Measurements from ENCODE around the gene TFAP2A. TPM values are rescaled to one million over a fixed set of nuclear protein-coding genes. Genes with fewer than 3 reads are reported as not detected.

The TFAP2A gene
- polyA plus RNA-seq, 2 of the 4 experiments (the other 2 are of a cell fraction) = 13.1 to 26.9 TPM

GRCh38 chr6:10386220-10386619 lies 28.7 kb downstream of the TFAP2A start:
- H3K27ac ChIP-seq = 0 out of 6 replicates have a peak overlapping the region, but pooled peaks of 1 of the 2 experiments have one; percentile 8
- FAIRE-seq (no peak), DNase-seq (ENCODE audit: low read depth in 1 of 2, low spot score in 1 of 2) (no peak), ATAC-seq (no peak)
- H3K4me1 ChIP-seq = peaks cover 17% of the 10 kb centered on the region; the same call in 2 of the 3 replicates
- WGBS (ENCODE audit: missing lambda C conversion rate) = 72% methylated on average over 2 of the region's 2 CpGs
- H3K4me2 ChIP-seq = no peak overlapping the region
- H3K4me3 ChIP-seq = no peak overlapping the region
- ChIA-PET CTCF (interaction anchor here (1.1 kb wide), 1 partner anchor 93 kb away, joined by 3 read pairs; no protein-coding TSS in a partner anchor), POLR2A (no interaction called here)
- H3K9me3 ChIP-seq = no peaks in the 10 kb centered on the region
- TF ChIP-seq RAD21 (conservative IDR thresholded peaks at IDR 0.05 in 1 of 2, IDR thresholded peaks at IDR 0.05 in 1 of 2) = no peak
- no peak for TF ChIP-seq MAFK (IDR thresholded peaks at IDR 0.05; ENCODE audit: partially characterized antibody)
- no peak for TF ChIP-seq BCL3 (IDR thresholded peaks at IDR 0.05)
- no peak for TF ChIP-seq JUNB (IDR thresholded peaks at IDR 0.05)
- no peak for TF ChIP-seq GATA3 (IDR thresholded peaks at IDR 0.05; ENCODE audit: borderline replicate concordance)
- no peak for TF ChIP-seq CHD2 (IDR thresholded peaks at IDR 0.05; ENCODE audit: low read length, partially characterized antibody)
- no peak for TF ChIP-seq NPAS2 (CRISPR knock-in tag; IDR thresholded peaks at IDR 0.05; ENCODE audit: borderline replicate concordance)
- TF ChIP-seq ZFP36 (IDR thresholded peaks at IDR 0.05; ENCODE audit: borderline replicate concordance, partially characterized antibody) = no peak
- no peak for TF ChIP-seq USF2 (IDR thresholded peaks at IDR 0.05)
- no peak for TF ChIP-seq HMGXB4 (CRISPR knock-in tag; IDR thresholded peaks at IDR 0.05; ENCODE audit: borderline replicate concordance)
- TF ChIP-seq ATOH8 (CRISPR knock-in tag; IDR thresholded peaks at IDR 0.05; ENCODE audit: low read depth) = no peak
- no peak for TF ChIP-seq REST (IDR thresholded peaks at IDR 0.05)
- TF ChIP-seq MAZ (IDR thresholded peaks at IDR 0.05; ENCODE audit: borderline replicate concordance, low read depth, low read length) = no peak
- no peak for TF ChIP-seq JUN (IDR thresholded peaks at IDR 0.05)
- TF ChIP-seq EP300 (IDR thresholded peaks at IDR 0.05) = no peak
- no peak for TF ChIP-seq TFCP2L1 (CRISPR knock-in tag; IDR thresholded peaks at IDR 0.05)
- no peak for TF ChIP-seq CEBPB (IDR thresholded peaks at IDR 0.05)
- no peak for TF ChIP-seq FOSL2 (IDR thresholded peaks at IDR 0.05)
- no peak for TF ChIP-seq FOSL2 (CRISPR knock-in tag; IDR thresholded peaks at IDR 0.05)
- no peak for TF ChIP-seq CHD4 (IDR thresholded peaks at IDR 0.05; ENCODE audit: borderline replicate concordance)
